BLaER1 (cell line): ENCODE measurements around the gene LMX1B.

Experiments
- H3K27ac ChIP-seq: shearing (Covaris generic); formaldehyde crosslinking; 2 replicates; pipeline ENCODE4 v1.8.1; 2022
- H3K27me3 ChIP-seq: shearing (Covaris generic); formaldehyde crosslinking; 2 replicates; pipeline ENCODE4 v1.8.1; 2022
- H3K36me3 ChIP-seq: shearing (Covaris generic); formaldehyde crosslinking; 2 replicates; pipeline ENCODE4 v1.8.1; 2022
- H3K4me1 ChIP-seq: shearing (Covaris generic); formaldehyde crosslinking; 2 replicates; pipeline ENCODE4 v1.8.1; 2022
- H3K4me2 ChIP-seq: shearing (Covaris generic); formaldehyde crosslinking; 2 replicates; pipeline ENCODE4 v1.8.1; 2022
- H3K4me3 ChIP-seq: shearing (Covaris generic); formaldehyde crosslinking; 2 replicates; pipeline ENCODE4 v1.8.1; 2022
- H3K9ac ChIP-seq: shearing (Covaris generic); formaldehyde crosslinking; 2 replicates; pipeline ENCODE4 v1.8.1; 2022
- H3K9me3 ChIP-seq: shearing (Covaris generic); formaldehyde crosslinking; 2 replicates; pipeline ENCODE4 v1.8.1; 2022
- H4K20me1 ChIP-seq: shearing (Covaris generic); formaldehyde crosslinking; 2 replicates; pipeline ENCODE4 v1.8.1; 2022
- Cebpa-rat ChIP-seq: shearing (Covaris generic); IDR thresholded peaks from 2 replicates; pipeline ENCODE4 v1.8.1; 2022

The LMX1B gene

GRCh38 chr9:126673689-126674364 is 60.1 kb downstream of the LMX1B start:
- peaks cover 65% of the 10 kb centered on the region for H3K27me3 ChIP-seq
- no peak for TF ChIP-seq Cebpa-rat
- H3K4me1 ChIP-seq, result no peaks in the 10 kb centered on the region
- no peak overlapping the region for H3K27ac ChIP-seq
- H4K20me1 ChIP-seq, result peaks cover 13% of the 10 kb centered on the region; the same call in 1 of the 2 replicates
- H3K36me3 ChIP-seq, result no peaks in the 10 kb centered on the region
- no peak overlapping the region for H3K4me2 ChIP-seq
- H3K9ac ChIP-seq, result no peak overlapping the region
- H3K4me3 ChIP-seq, result no peak overlapping the region
- H3K9me3 ChIP-seq, result no peaks in the 10 kb centered on the region

- H3K4me1 ChIP-seq, result no peaks in the 10 kb centered on the region
Observed at GRCh38 chr9:126674365-126675146, 60.8 kb downstream of the LMX1B start.

GRCh38 chr9:126675147-126675467 is 61.4 kb downstream of the LMX1B start:
- TF ChIP-seq Cebpa-rat, result no peak
- H3K9ac ChIP-seq, result no peak overlapping the region
- H3K27me3 ChIP-seq, result peaks cover 76% of the 10 kb centered on the region
- H3K27ac ChIP-seq, result no peak overlapping the region
- no peaks in the 10 kb centered on the region for H3K4me1 ChIP-seq
- H4K20me1 ChIP-seq, result peaks cover 13% of the 10 kb centered on the region; the same call in 1 of the 2 replicates
- no peaks in the 10 kb centered on the region for H3K36me3 ChIP-seq
- H3K4me3 ChIP-seq, result no peak overlapping the region
- H3K4me2 ChIP-seq, result no peak overlapping the region
- no peaks in the 10 kb centered on the region for H3K9me3 ChIP-seq

More at GRCh38 chr9:126674365-126675146, 60.8 kb downstream of the LMX1B start:
- peaks cover 70% of the 10 kb centered on the region for H3K27me3 ChIP-seq
- H3K4me2 ChIP-seq, result no peak overlapping the region
- no peak for TF ChIP-seq Cebpa-rat
- no peak overlapping the region for H3K4me3 ChIP-seq
- H3K9ac ChIP-seq, result no peak overlapping the region
- H3K27ac ChIP-seq, result no peak overlapping the region
- no peaks in the 10 kb centered on the region for H3K36me3 ChIP-seq
- peaks cover 13% of the 10 kb centered on the region; the same call in 1 of the 2 replicates for H4K20me1 ChIP-seq
- no peaks in the 10 kb centered on the region for H3K9me3 ChIP-seq

- Histone ChIP-seq H4K20me1 (peaks cover 13% of the 10 kb centered on the region; the same call in 1 of the 2 replicates), H3K4me2 (no peak overlapping the region), H3K4me3 (no peak overlapping the region), H3K9me3 (no peaks in the 10 kb centered on the region), H3K36me3 (no peaks in the 10 kb centered on the region), H3K27me3 (peaks cover 87% of the 10 kb centered on the region), H3K9ac (no peak overlapping the region), H3K4me1 (no peaks in the 10 kb centered on the region), H3K27ac (no peak overlapping the region)
- TF ChIP-seq Cebpa-rat, result no peak
Observed at GRCh38 chr9:126676102-126676684, 62.5 kb downstream of the LMX1B start.

DNA sequence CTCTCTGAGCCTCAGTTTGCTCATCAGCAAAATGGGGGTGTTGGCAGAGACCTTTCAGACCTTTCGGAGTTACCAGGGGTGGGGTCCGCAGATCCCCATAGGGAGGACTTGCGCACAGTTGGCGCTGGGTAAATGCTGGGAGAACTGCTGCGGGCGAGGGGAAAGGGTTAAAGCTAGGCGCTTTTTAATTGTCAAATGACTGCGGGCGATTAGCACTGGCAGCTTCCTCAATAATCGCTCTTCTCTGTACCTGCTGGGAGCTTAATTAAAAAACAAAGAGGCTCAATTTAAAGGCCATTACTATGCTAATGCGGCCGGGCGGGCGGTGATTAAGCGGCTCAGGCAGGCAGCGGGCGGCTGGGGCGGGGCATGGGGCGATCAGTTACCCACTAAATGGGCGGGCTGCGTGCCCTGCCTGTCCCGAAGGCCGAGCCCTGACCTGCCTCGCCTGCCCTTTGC is 63.0 kb downstream of the LMX1B start:
- Histone ChIP-seq H3K9me3 (no peaks in the 10 kb centered on the region), H3K4me1 (no peaks in the 10 kb centered on the region), H3K27ac (no peak overlapping the region), H3K36me3 (no peaks in the 10 kb centered on the region), H4K20me1 (peaks cover 13% of the 10 kb centered on the region; the same call in 1 of the 2 replicates), H3K4me3 (no peak overlapping the region), H3K9ac (no peak overlapping the region), H3K4me2 (no peak overlapping the region), H3K27me3 (peaks cover 92% of the 10 kb centered on the region)
- TF ChIP-seq Cebpa-rat, result no peak

DNA sequence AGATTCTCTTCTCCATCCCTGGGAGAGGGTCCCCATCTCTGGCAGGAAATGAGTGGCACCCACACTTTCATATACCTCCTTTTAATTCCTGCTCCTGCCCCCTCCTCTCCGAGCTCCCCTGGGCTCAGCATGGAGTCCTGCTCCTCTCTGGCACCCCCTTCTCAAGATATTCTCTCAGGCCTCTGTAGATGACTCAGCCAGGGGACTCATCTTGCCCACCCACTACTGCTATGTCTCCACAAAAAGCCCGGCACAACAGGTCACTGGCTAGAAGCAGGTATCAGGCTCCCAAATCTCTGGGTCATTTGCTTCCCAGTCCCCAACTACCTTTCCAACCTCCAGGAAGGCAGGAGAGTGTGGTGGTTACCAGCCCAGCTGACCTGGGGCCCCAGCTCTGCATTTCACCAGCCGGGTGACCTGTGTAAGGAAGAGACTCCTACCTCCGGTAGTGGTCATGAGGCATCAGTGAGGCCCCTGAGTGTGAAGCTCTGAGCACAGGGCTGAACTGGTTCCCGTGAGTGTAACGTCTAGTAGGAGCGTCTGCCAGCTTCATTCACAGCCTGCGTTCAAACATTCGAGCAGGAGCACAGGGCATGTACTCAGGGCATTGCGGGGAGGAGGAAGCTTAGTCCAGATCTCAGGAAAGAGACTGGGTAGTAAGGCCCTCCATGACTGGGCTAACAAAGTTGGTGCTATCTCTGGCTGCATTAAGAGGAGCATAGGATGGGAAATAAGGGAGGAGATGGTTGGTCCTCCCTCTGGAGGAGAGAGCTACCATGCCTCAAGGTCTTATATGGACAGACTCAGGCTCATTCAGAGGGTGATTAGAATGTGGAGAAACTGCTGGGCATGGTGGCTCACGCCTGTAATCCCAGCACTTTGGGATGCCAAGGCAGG is 63.7 kb downstream of the LMX1B start:
- no peak for TF ChIP-seq Cebpa-rat
- Histone ChIP-seq H3K4me2 (no peak overlapping the region), H3K9ac (no peak overlapping the region), H3K4me3 (no peak overlapping the region), H3K4me1 (no peaks in the 10 kb centered on the region), H4K20me1 (peaks cover 13% of the 10 kb centered on the region; the same call in 1 of the 2 replicates), H3K36me3 (no peaks in the 10 kb centered on the region), H3K27ac (no peak overlapping the region), H3K9me3 (no peaks in the 10 kb centered on the region), H3K27me3 (peaks cover 98% of the 10 kb centered on the region)

DNA sequence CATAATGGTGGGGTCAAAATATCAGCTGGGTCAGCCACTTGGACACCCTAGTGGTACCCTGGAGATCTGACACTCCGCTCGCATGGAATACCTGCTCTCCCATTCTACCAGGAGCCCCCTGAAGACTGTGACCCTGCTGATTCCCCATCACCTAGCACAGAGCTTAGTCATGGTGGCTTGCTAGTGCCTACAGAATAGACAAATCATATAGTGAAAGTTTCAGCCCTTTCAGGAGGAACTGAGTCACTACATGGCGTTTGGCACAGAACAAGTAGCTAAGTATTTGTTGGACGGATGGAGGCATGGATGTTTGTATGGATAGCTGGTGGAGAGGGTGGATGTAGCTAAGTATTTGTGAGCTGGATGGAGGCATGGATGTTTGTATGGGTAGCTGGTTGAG is 65.3 kb downstream of the LMX1B start:
- Histone ChIP-seq H3K9me3 (no peaks in the 10 kb centered on the region), H3K4me1 (peaks cover 13% of the 10 kb centered on the region), H3K9ac (no peak overlapping the region), H4K20me1 (peaks cover 27% of the 10 kb centered on the region; the same call in 1 of the 2 replicates), H3K4me2 (no peak overlapping the region), H3K27ac (no peak overlapping the region), H3K4me3 (no peak overlapping the region), H3K27me3 (peaks cover 98% of the 10 kb centered on the region), H3K36me3 (no peaks in the 10 kb centered on the region)
- no peak for TF ChIP-seq Cebpa-rat

- H3K27ac ChIP-seq, result no peak overlapping the region
- peaks cover 13% of the 10 kb centered on the region for H3K4me1 ChIP-seq
- H3K27me3 ChIP-seq, result peaks cover 98% of the 10 kb centered on the region
- no peaks in the 10 kb centered on the region for H3K36me3 ChIP-seq
- H3K9me3 ChIP-seq, result no peaks in the 10 kb centered on the region
- H4K20me1 ChIP-seq, result peaks cover 36% of the 10 kb centered on the region; the same call in 1 of the 2 replicates
- no peak overlapping the region for H3K4me3 ChIP-seq
- no peak overlapping the region for H3K9ac ChIP-seq
- TF ChIP-seq Cebpa-rat, result no peak
- no peak overlapping the region for H3K4me2 ChIP-seq
Observed at GRCh38 chr9:126681336-126681735, 67.6 kb downstream of the LMX1B start.

- Histone ChIP-seq H3K4me2 (no peak overlapping the region), H3K36me3 (no peaks in the 10 kb centered on the region), H3K9me3 (no peaks in the 10 kb centered on the region), H4K20me1 (peaks cover 29% of the 10 kb centered on the region; the same call in 1 of the 2 replicates), H3K27me3 (peaks cover 98% of the 10 kb centered on the region), H3K9ac (no peak overlapping the region), H3K4me1 (peaks cover 13% of the 10 kb centered on the region), H3K27ac (no peak overlapping the region), H3K4me3 (no peak overlapping the region)
- TF ChIP-seq Cebpa-rat, result no peak
Observed at GRCh38 chr9:126682113-126682810, 68.5 kb downstream of the LMX1B start.
